ENCODE results near the gene OTUD6A. TPM values are rescaled to one million over a fixed set of nuclear protein-coding genes. Genes with fewer than 3 reads are reported as not detected.

The OTUD6A gene
- total RNA-seq, 1 donor from 2014 or later, result not detected

- no peak for DNase-seq (ENCODE audit: low spot score)
- intact Hi-C loops (cut with DNase I), result no loop called here
These were observed 18.6 kb upstream of the OTUD6A start for GRCh38 chrX:70043685-70044084.

- no peak for DNase-seq (ENCODE audit: low spot score)
- intact Hi-C loops (cut with DNase I), result no loop called here
These were observed 17.6 kb upstream of the OTUD6A start for GRCh38 chrX:70044541-70045245.

GRCh38 chrX:70046978-70047377 is 15.3 kb upstream of the OTUD6A start:
- intact Hi-C loops (cut with DNase I), result no loop called here
- DNase-seq (ENCODE audit: low spot score), result no peak

GRCh38 chrX:70049406-70049805 is 12.9 kb upstream of the OTUD6A start:
- intact Hi-C loops (cut with DNase I), result no loop called here
- no peak for DNase-seq (ENCODE audit: low spot score)

GRCh38 chrX:70049925-70050324 is 12.3 kb upstream of the OTUD6A start, which contains the start of gene AWAT2:
TSS of gene AWAT2 (minus strand) at chrX:70049938. CDS start at chrX:70049932, 6 bp downstream.
- intact Hi-C loops (cut with DNase I), result no loop called here
- no peak for DNase-seq (ENCODE audit: low spot score)

- intact Hi-C loops (cut with DNase I), result no loop called here
- DNase-seq (ENCODE audit: low spot score), result no peak
These were observed 9.2 kb upstream of the OTUD6A start for GRCh38 chrX:70052895-70053615.

GRCh38 chrX:70054391-70054790 is 7.9 kb upstream of the OTUD6A start:
- intact Hi-C loops (cut with DNase I), result no loop called here
- no peak for DNase-seq (ENCODE audit: low spot score)

- DNase-seq (ENCODE audit: low spot score), result no peak
- intact Hi-C loops (cut with DNase I), result no loop called here
These were observed 799 bp downstream of the OTUD6A start for GRCh38 chrX:70062961-70063550.

GRCh38 chrX:70066646-70067045 is 4.4 kb downstream of the OTUD6A start:
- intact Hi-C loops (cut with DNase I), result no loop called here

GRCh38 chrX:70079297-70079696 is 17.0 kb downstream of the OTUD6A start:
- no peak for DNase-seq (ENCODE audit: low spot score)
- intact Hi-C loops (cut with DNase I), result no loop called here

More at GRCh38 chrX:70066646-70067045, 4.4 kb downstream of the OTUD6A start:
- no peak for DNase-seq (ENCODE audit: low spot score)

- intact Hi-C loops (cut with DNase I), result no loop called here
- DNase-seq (ENCODE audit: low spot score), result no peak
These were observed 17.6 kb downstream of the OTUD6A start for GRCh38 chrX:70079870-70080269.

GRCh38 chrX:70082723-70083122 is 20.5 kb downstream of the OTUD6A start:
- no peak for DNase-seq (ENCODE audit: low spot score)
- intact Hi-C loops (cut with DNase I), result no loop called here

GRCh38 chrX:70084592-70085240 is 22.5 kb downstream of the OTUD6A start:
- DNase-seq (ENCODE audit: low spot score), result no peak
- intact Hi-C loops (cut with DNase I), result no loop called here

- no peak for DNase-seq (ENCODE audit: low spot score)
- intact Hi-C loops (cut with DNase I), result no loop called here
These were observed 25.8 kb downstream of the OTUD6A start for GRCh38 chrX:70087857-70088630.

GRCh38 chrX:70088751-70089150 is 26.5 kb downstream of the OTUD6A start:
- intact Hi-C loops (cut with DNase I), result no loop called here

GRCh38 chrX:70089604-70090297 is 27.5 kb downstream of the OTUD6A start:
- DNase-seq (ENCODE audit: low spot score), result no peak
- intact Hi-C loops (cut with DNase I), result loop anchor here (10.0 kb wide), 1 partner anchor 665 kb away; no protein-coding TSS in a partner anchor

More at GRCh38 chrX:70088751-70089150, 26.5 kb downstream of the OTUD6A start:
- DNase-seq (ENCODE audit: low spot score), result no peak

GRCh38 chrX:70092247-70092646 is 30.0 kb downstream of the OTUD6A start:
- DNase-seq (ENCODE audit: low spot score), result no peak
- intact Hi-C loops (cut with DNase I), result loop anchor here (10.0 kb wide), 1 partner anchor 667 kb away; no protein-coding TSS in a partner anchor

GRCh38 chrX:70096052-70096451 is 33.8 kb downstream of the OTUD6A start:
- no peak for DNase-seq (ENCODE audit: low spot score)
- intact Hi-C loops (cut with DNase I), result loop anchor here (2.0 to 10.0 kb wide), 4 partner anchors 65 to 671 kb away; no protein-coding TSS in a partner anchor

GRCh38 chrX:70105229-70105628 is 43.0 kb downstream of the OTUD6A start:
- DNase-seq (ENCODE audit: low spot score), result no peak
- intact Hi-C loops (cut with DNase I), result no loop called here
